Measurements from ENCODE around the gene PLEK2. TPM values are rescaled to one million over a fixed set of nuclear protein-coding genes. Genes with fewer than 3 reads are reported as not detected.

The PLEK2 gene
- total RNA-seq, 2 experiments from 2014 or later = 1.1 to 1.2 TPM

Other genes with a start within 250 kb of the PLEK2 start
- gene GARIN2, start 222.7 kb downstream of the PLEK2 start, total RNA-seq = not detected
- gene PALS1, start 170.7 kb downstream of the PLEK2 start, total RNA-seq = 1 to 10 TPM; 5.9 to 7.0 TPM
- gene ATP6V1D, start 52.4 kb downstream of the PLEK2 start, total RNA-seq = 10 to 100 TPM; 31.4 to 38.2 TPM
- gene EIF2S1, start 51.8 kb downstream of the PLEK2 start, total RNA-seq = 100 to 1,000 TPM; 300 to 310 TPM
- 1 to 10 TPM; 1.5 TPM for gene TMEM229B, start 76.6 kb upstream of the PLEK2 start, total RNA-seq
- 1 to 10 TPM; 1.6 to 2.0 TPM for gene PLEKHH1, start 121.1 kb upstream of the PLEK2 start, total RNA-seq
- gene PIGH, start 188.1 kb upstream of the PLEK2 start, total RNA-seq = 10 to 100 TPM; 21.6 to 22.7 TPM
- 1 to 10 TPM; 5.5 to 5.6 TPM for gene ARG2, start 207.8 kb upstream of the PLEK2 start, total RNA-seq

Data from activated CD8-positive, alpha-beta memory T cell treated with anti-CD3 and anti-CD28 coated beads for 36 hours (primary cell).